GM23248 (cell line): ENCODE measurements around the gene TRMT13. TPM values are rescaled to one million over a fixed set of nuclear protein-coding genes. Genes with fewer than 3 reads are reported as not detected.
"Not testable (repeated sequence)": the region's sequence is repeated elsewhere in the genome, so short reads cannot be mapped to it uniquely, and the experiment has no call there.

Experiments used
- DNase-seq: peaks from one replicate; pipeline ENCODE4 v3.0.0-alpha.2; 2015
- H2AFZ ChIP-seq: fragments of 200-600 bp; sonication (generic); 2 replicates; pipeline ENCODE4 v1.6.1; 2016; ENCODE audit warnings: antibody characterized with exemption
- H3F3A ChIP-seq: fragments of 200-600 bp; sonication (generic); 2 replicates; pipeline ENCODE4 v1.6.1; 2016; ENCODE audit warnings: mild to moderate bottlenecking, antibody characterized with exemption, mixed run types; ENCODE audit not compliant: insufficient read depth
- H3K27ac ChIP-seq: fragments of 200-600 bp; sonication (generic); 2 replicates; pipeline ENCODE4 v1.5.1; 2016; ENCODE audit warnings: mild to moderate bottlenecking
- H3K27me3 ChIP-seq: fragments of 200-600 bp; sonication (generic); replicated peaks from 2 replicates; pipeline ENCODE4 v1.6.1; 2016; ENCODE audit warnings: mild to moderate bottlenecking; ENCODE audit not compliant: insufficient read depth
- H3K36me3 ChIP-seq: fragments of 200-600 bp; sonication (generic); 2 replicates; pipeline ENCODE4 v1.6.1; 2016; ENCODE audit warnings: low read depth, mild to moderate bottlenecking
- H3K4me1 ChIP-seq: fragments of 200-600 bp; sonication (generic); 2 replicates; pipeline ENCODE4 v1.6.1; 2016; ENCODE audit warnings: mild to moderate bottlenecking; ENCODE audit not compliant: insufficient read depth
- H3K4me2 ChIP-seq: fragments of 200-600 bp; sonication (generic); one replicate; pipeline ENCODE4 v1.6.1; 2016; ENCODE audit warnings: mild to moderate bottlenecking; ENCODE audit not compliant: unreplicated experiment
- H3K4me3 ChIP-seq: fragments of 200-600 bp; sonication (generic); 2 replicates; pipeline ENCODE4 v1.5.1; 2016; ENCODE audit warnings: mild to moderate bottlenecking
- H3K79me2 ChIP-seq: fragments of 200-600 bp; sonication (generic); 2 replicates; pipeline ENCODE4 v1.6.1; 2016; ENCODE audit warnings: mild to moderate bottlenecking; ENCODE audit not compliant: insufficient read depth
- H3K9ac ChIP-seq: fragments of 200-600 bp; sonication (generic); 2 replicates; pipeline ENCODE4 v1.6.1; 2016; ENCODE audit warnings: mild to moderate bottlenecking
- H3K9me2 ChIP-seq: fragments of 200-600 bp; sonication (generic); 2 replicates; pipeline ENCODE4 v1.6.1; 2016; ENCODE audit warnings: mixed run types, mild to moderate bottlenecking, moderate library complexity; ENCODE audit not compliant: insufficient read depth
- H3K9me3 ChIP-seq: fragments of 200-600 bp; sonication (generic); one replicate; pipeline ENCODE4 v1.6.1; 2017; ENCODE audit warnings: low read depth
- H4K20me1 ChIP-seq: fragments of 200-600 bp; sonication (generic); 2 replicates; pipeline ENCODE4 v1.6.0; 2016; ENCODE audit not compliant: insufficient read depth
- EZH2 ChIP-seq: fragments of 200-600 bp; sonication (generic); IDR thresholded peaks from 2 replicates; pipeline ENCODE4 v1.6.1; 2018; ENCODE audit warnings: antibody characterized with exemption, mild to moderate bottlenecking; ENCODE audit not compliant: insufficient read depth, poor library complexity, severe bottlenecking
- EZH2phosphoT487 ChIP-seq: fragments of 200-600 bp; sonication (generic); IDR thresholded peaks from 2 replicates; pipeline ENCODE4 v1.6.1; 2018; ENCODE audit warnings: antibody characterized with exemption, moderate library complexity, mild to moderate bottlenecking, low read depth; ENCODE audit not compliant: insufficient read depth
- WGBS, 2 experiments: methylation state at CpG; one replicate each; pipeline ENCODE4 v1.1.6; 2015 to 2017; ENCODE audit warnings: low lambda C conversion rate in 2 of 2, low coverage in 1 of 2; ENCODE audit errors: missing lambda C conversion rate in 2 of 2; 5-methylcytosine and 5-hydroxymethylcytosine counted together
- in situ Hi-C: fragments of 300-500 bp; cut with MboI; formaldehyde crosslinking; loops from 2 replicates; pipeline ENCODE4 v1.15.0; 2020
- polyA plus RNA-seq: library from polyadenylated mRNA; unstranded; fragments of >200 nt; fragmentation: Nextera tagmentation; extraction: Ambion mirVana; gene quantifications from 2 replicates; pipeline ENCODE4 v1.2.1, GENCODE V29; 2016
- total RNA-seq: library from RNA; depleted of rRNA; stranded (reverse); fragments of >200 nt; shearing (Covaris generic); gene quantifications from 2 replicates; pipeline ENCODE4 v1.2.3, GENCODE V29; 2014

The TRMT13 gene
- total and polyA plus RNA-seq, 2 experiments from 2014 or later: 11.4 to 19.9 TPM

DNA sequence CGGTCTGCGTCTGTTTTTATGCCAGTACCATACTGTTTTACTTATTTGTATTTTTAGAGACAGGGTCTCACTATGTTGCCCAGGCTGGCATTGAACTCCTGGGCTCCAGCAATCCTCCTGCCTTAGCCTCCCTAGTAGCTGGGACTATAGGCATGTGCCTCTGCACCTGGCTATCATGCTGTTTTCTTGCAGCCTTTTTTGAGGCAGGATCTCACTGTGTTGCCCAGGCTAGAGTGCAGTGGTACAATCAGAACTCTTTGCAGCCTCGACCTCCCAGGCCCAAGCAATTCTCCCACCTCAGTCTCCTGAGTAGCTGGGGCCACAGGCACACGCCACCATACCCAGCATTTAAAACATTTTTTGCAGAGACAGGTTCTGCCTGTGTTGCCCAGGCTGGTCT, 50.4 kb downstream of the TRMT13 start:
- in situ Hi-C loops: no loop called here
- TF ChIP-seq EZH2 (no peak), EZH2phosphoT487 (no peak)
- DNase-seq: no peak
- Histone ChIP-seq H3K4me2 (no peak overlapping the region), H3K9ac (no peak overlapping the region), H2AFZ (no peak overlapping the region), H3K27ac (no peak overlapping the region), H3K27me3 (no peaks in the 10 kb centered on the region), H3K4me3 (no peak overlapping the region), H3K79me2 (no peaks in the 10 kb centered on the region), H3K36me3 (no peaks in the 10 kb centered on the region), H3K9me3 (no peaks in the 10 kb centered on the region), H4K20me1 (no peaks in the 10 kb centered on the region), H3K4me1 (no peaks in the 10 kb centered on the region), H3K9me2 (no peaks in the 10 kb centered on the region), H3F3A (no peaks in the 10 kb centered on the region)
- 89 to 97% methylated on average over 4 of the region's 4 CpGs for WGBS, 2 experiments

DNA sequence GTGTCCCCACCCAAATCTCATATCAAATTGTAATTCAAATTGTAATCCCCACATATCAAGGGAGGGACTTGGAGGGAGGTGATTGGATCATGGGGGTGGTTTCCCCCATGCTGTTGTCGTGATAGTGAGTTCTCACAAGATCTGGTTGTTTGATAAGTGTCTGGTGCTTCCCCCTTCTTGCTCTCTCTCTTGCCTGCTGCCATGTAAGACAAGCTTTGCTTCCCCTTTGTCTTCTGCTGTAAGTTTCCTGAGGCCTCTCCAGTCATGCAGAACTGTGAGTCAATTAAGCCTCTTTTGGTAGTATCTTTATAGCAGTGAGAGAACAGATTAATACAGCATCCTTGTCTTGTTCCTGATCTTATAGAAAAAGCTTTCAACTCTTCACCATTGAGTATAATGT, 51.6 kb downstream of the TRMT13 start:
- in situ Hi-C loops: no loop called here
- no peak overlapping the region for H3K9ac ChIP-seq
- H3K4me3 ChIP-seq: no peak overlapping the region
- TF ChIP-seq EZH2phosphoT487 (no peak), EZH2 (no peak)
- DNase-seq: no peak
- H3K9me2 ChIP-seq: no peaks in the 10 kb centered on the region
- 41 to 57% methylated on average over 1 of the region's 1 CpG for WGBS, 2 experiments
- H4K20me1 ChIP-seq: no peaks in the 10 kb centered on the region
- H3K36me3 ChIP-seq: no peaks in the 10 kb centered on the region
- H3K4me1 ChIP-seq: peaks cover 9% of the 10 kb centered on the region; the same call in 1 of the 2 replicates
- no peak overlapping the region for H2AFZ ChIP-seq
- H3K27ac ChIP-seq: no peak overlapping the region
- H3K9me3 ChIP-seq: no peaks in the 10 kb centered on the region
- H3F3A ChIP-seq: no peaks in the 10 kb centered on the region
- H3K27me3 ChIP-seq: no peaks in the 10 kb centered on the region
- no peaks in the 10 kb centered on the region for H3K79me2 ChIP-seq
- H3K4me2 ChIP-seq: no peak overlapping the region

DNA sequence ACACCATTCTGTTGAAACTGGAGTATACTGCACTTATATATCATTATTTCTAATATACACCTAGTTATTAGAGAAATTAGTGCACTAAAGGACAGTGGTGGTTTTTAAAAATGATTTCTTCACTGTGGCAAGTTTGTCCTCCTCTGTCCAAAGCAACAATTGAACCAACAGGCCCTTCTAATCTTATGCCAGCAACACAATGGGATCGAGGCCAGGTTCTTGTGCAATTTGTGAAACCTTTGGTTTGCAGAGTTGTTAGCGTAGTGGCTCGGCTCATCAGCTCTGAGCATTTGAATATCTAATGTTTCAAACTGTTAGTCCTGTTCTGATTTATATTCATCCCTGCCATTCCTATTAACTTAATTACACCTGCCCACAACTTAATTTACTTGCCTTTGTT, 54.9 kb downstream of the TRMT13 start:
- Histone ChIP-seq H3K4me1 (peaks cover 11% of the 10 kb centered on the region; the same call in 1 of the 2 replicates), H3K9me3 (no peaks in the 10 kb centered on the region), H3K4me3 (no peak overlapping the region), H3K4me2 (no peak overlapping the region), H3K27me3 (no peaks in the 10 kb centered on the region), H3K36me3 (no peaks in the 10 kb centered on the region), H2AFZ (no peak overlapping the region), H3K27ac (no peak overlapping the region), H3F3A (no peaks in the 10 kb centered on the region), H3K9me2 (no peaks in the 10 kb centered on the region), H3K9ac (no peak overlapping the region), H3K79me2 (no peaks in the 10 kb centered on the region), H4K20me1 (no peaks in the 10 kb centered on the region)
- in situ Hi-C loops: no loop called here
- 45 to 54% methylated on average over 3 of the region's 3 CpGs for WGBS, 2 experiments
- DNase-seq: peak; percentile 44
- TF ChIP-seq EZH2 (no peak), EZH2phosphoT487 (no peak)

DNA sequence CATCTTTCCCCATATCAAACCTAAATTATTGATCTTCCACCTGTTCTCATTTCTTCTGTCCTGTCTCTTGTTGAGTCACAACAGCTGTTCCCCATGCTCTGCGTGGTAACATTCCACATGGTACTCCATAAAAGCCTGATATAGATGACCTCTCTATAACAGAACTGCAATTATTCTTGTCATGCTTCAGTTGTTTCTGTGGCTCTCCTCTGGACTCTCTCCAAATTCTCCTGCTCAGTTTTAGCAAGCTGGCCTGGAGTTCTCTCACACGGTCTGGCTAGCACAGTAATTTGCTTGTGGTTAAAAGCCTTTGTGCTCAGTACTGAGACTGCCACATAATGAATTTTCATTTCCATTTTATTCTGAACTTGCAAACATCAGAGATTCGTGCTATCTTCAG, 55.7 kb downstream of the TRMT13 start:
- 24 to 26% methylated on average over 3 of the region's 3 CpGs for WGBS, 2 experiments
- H3K9me3 ChIP-seq: no peaks in the 10 kb centered on the region
- no peak overlapping the region for H2AFZ ChIP-seq
- in situ Hi-C loops: no loop called here
- no peak overlapping the region for H3K4me2 ChIP-seq
- H3K27me3 ChIP-seq: no peaks in the 10 kb centered on the region
- H3K79me2 ChIP-seq: no peaks in the 10 kb centered on the region
- DNase-seq: peak; percentile 65
- H3K4me3 ChIP-seq: no peak overlapping the region
- H3K9ac ChIP-seq: no peak overlapping the region
- H3K27ac ChIP-seq: no peak overlapping the region
- TF ChIP-seq EZH2phosphoT487 (no peak), EZH2 (no peak)
- no peaks in the 10 kb centered on the region for H3F3A ChIP-seq
- no peaks in the 10 kb centered on the region for H3K9me2 ChIP-seq
- H4K20me1 ChIP-seq: no peaks in the 10 kb centered on the region
- H3K4me1 ChIP-seq: peaks cover 11% of the 10 kb centered on the region; the same call in 1 of the 2 replicates
- no peaks in the 10 kb centered on the region for H3K36me3 ChIP-seq

DNA sequence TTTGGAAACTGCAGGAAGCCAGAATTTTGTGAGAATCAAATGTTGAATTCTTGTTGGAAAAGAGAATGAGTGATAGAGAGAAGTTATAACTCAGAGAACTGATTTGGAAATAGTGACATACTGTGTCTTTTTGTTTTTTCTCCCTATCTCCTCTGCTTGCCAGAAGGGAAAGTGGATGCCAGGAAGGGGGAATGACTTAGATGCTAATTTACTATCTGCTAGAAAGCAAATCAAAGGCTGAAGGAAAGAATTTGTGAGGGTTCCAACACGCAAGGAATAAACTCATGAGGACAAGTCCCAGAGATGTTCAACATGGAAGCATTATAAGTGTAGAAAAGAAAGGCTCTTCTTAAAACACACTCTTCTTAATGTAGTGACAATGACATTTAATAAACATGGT, 65.6 kb downstream of the TRMT13 start:
- in situ Hi-C loops: no loop called here

DNA sequence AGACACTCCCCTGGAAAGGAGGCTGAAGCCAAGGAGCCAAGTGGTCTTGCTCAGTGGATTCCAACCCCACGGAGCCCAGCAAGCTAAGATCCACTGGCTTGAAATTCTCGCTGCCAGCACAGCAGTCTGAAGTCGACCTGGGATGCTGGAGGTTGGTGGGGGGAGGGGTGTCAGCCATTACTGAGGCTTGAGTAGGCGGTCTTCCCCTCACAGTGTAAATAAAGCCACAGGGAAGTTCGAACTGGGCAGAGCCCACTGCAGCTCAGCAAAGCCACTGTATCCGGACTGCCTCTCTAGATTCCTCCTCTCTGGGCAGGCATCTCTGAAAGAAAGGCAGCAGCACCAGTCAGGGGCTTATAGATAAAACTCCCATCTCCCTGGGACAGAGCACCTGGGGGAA, 67.1 kb downstream of the TRMT13 start:
- H4K20me1 ChIP-seq, H3K27ac ChIP-seq, in situ Hi-C loops, H3K4me2 ChIP-seq, H3K4me1 ChIP-seq, H3K36me3 ChIP-seq, H3K9me3 ChIP-seq, H3K79me2 ChIP-seq, H3K9ac ChIP-seq, H3K4me3 ChIP-seq, H3K9me2 ChIP-seq, H2AFZ ChIP-seq, DNase-seq, H3K27me3 ChIP-seq, H3F3A ChIP-seq: not testable (repeated sequence)
- WGBS, 2 experiments: 71 to 78% methylated on average over 5 to 6 of the region's 6 CpGs

More for the DNA sequence above, 65.6 kb downstream of the TRMT13 start:
- H3K27me3 ChIP-seq: no peaks in the 10 kb centered on the region
- no peaks in the 10 kb centered on the region for H3F3A ChIP-seq
- no peak overlapping the region for H3K4me3 ChIP-seq
- no peak for TF ChIP-seq EZH2phosphoT487
- no peak for TF ChIP-seq EZH2
- H3K9me3 ChIP-seq: no peaks in the 10 kb centered on the region
- WGBS, 2 experiments: 93 to 100% methylated on average over 1 of the region's 1 CpG
- no peak for DNase-seq
- H2AFZ ChIP-seq: no peak overlapping the region
- no peaks in the 10 kb centered on the region for H3K9me2 ChIP-seq
- H3K4me2 ChIP-seq: no peak overlapping the region
- H3K79me2 ChIP-seq: no peaks in the 10 kb centered on the region
- no peak overlapping the region for H3K27ac ChIP-seq
- H3K9ac ChIP-seq: no peak overlapping the region
- H3K36me3 ChIP-seq: no peaks in the 10 kb centered on the region; the same call in 1 of the 2 replicates
- no peaks in the 10 kb centered on the region for H4K20me1 ChIP-seq
- no peaks in the 10 kb centered on the region for H3K4me1 ChIP-seq
